ENCODE results near the gene SEC16A. TPM values are rescaled to one million over a fixed set of nuclear protein-coding genes. Genes with fewer than 3 reads are reported as not detected.

The SEC16A gene
- total RNA-seq, 1 donor from 2014 or later, result 78.8 TPM

DNA sequence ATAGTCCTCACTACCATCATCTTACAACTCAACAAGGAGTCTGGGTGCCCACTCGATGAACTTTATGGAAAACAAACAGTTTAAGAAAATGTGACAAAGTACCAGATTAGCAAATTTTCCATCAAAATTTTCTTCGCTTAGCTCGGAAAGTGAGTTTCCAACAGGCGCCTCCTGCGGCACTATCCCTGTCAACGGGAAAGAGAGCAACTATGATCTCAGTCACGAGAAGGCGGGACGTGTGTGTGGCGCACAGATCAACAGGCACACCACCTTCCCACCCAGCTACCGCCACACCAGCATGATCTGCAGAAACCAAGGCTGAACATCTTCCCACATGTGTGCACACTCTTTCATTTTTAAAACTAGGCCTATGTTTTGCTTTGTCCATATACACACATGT is 29.5 kb downstream of the SEC16A start:
- Mint-ChIP-seq H3K27me3 (no peaks in the 10 kb centered on the region), H3K4me1 (no peaks in the 10 kb centered on the region), H3K27ac (no peak overlapping the region), H3K36me3 (ENCODE audit: low read depth) (peaks cover 83% of the 10 kb centered on the region), H3K9me3 (no peaks in the 10 kb centered on the region), H3K4me3 (no peak overlapping the region)
- ChIA-PET POLR2A (interaction anchor here (0.6 kb wide), 1 partner anchor 163 kb away, joined by 3 read pairs; no protein-coding TSS in a partner anchor), CTCF (no interaction called here)
- no peak for ATAC-seq (ENCODE audit: low read depth)
- no peak for TF ChIP-seq CTCF (IDR thresholded peaks at IDR 0.05)
- DNase-seq, result no peak
- intact Hi-C loops (cut with micrococcal nuclease), result no loop called here

GRCh38 chr9:136451221-136451877 is 31.5 kb downstream of the SEC16A start:
- ATAC-seq (ENCODE audit: low read depth), result no peak
- peaks cover 6% of the 10 kb centered on the region for H3K4me1 Mint-ChIP-seq
- intact Hi-C loops (cut with micrococcal nuclease), result no loop called here
- no peak for DNase-seq
- H3K36me3 Mint-ChIP-seq (ENCODE audit: low read depth), result peaks cover 84% of the 10 kb centered on the region
- no peaks in the 10 kb centered on the region for H3K9me3 Mint-ChIP-seq
- CTCF ChIA-PET, result no interaction called here
- H3K4me3 Mint-ChIP-seq, result no peak overlapping the region
- no peak for TF ChIP-seq CTCF (IDR thresholded peaks at IDR 0.05)
- POLR2A ChIA-PET, result no interaction called here
- no peaks in the 10 kb centered on the region for H3K27me3 Mint-ChIP-seq
- H3K27ac Mint-ChIP-seq, result no peak overlapping the region

DNA sequence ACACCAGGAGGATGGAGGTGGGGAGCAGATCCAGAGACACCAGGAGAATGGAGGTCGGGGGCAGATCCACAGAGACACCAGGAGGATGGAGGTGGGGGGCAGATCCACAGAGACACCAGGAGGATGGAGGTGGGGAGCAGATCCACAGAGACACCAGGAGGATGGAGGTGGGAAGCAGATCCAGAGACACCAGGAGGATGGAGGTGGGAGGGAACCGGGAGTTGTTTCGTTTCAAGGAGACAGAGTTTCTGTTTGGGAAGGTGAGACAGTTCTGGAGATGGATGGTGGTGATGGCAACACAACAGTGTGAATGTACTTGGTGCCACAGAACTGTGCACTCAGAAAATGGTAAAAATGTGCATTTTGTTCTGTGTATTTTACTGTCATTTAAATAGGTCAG is 34.2 kb downstream of the SEC16A start:
- intact Hi-C loops (cut with micrococcal nuclease), result no loop called here
- ChIA-PET CTCF (no interaction called here), POLR2A (no interaction called here)
- Mint-ChIP-seq H3K9me3 (no peaks in the 10 kb centered on the region), H3K27ac (no peak overlapping the region), H3K36me3 (ENCODE audit: low read depth) (peaks cover 82% of the 10 kb centered on the region), H3K4me1 (peaks cover 6% of the 10 kb centered on the region), H3K4me3 (no peak overlapping the region), H3K27me3 (no peaks in the 10 kb centered on the region)
- no peak for DNase-seq
- no peak for ATAC-seq (ENCODE audit: low read depth)
- TF ChIP-seq CTCF (IDR thresholded peaks at IDR 0.05), result no peak

- Mint-ChIP-seq H3K27me3 (no peaks in the 10 kb centered on the region), H3K4me1 (peaks cover 6% of the 10 kb centered on the region), H3K27ac (no peak overlapping the region), H3K4me3 (no peak overlapping the region), H3K36me3 (ENCODE audit: low read depth) (peaks cover 84% of the 10 kb centered on the region), H3K9me3 (no peaks in the 10 kb centered on the region)
- CTCF ChIA-PET, result no interaction called here
- TF ChIP-seq CTCF (IDR thresholded peaks at IDR 0.05), result no peak
- POLR2A ChIA-PET, result interaction anchor here (0.5 kb wide), 1 partner anchor 29 kb away, joined by 4 read pairs; no protein-coding TSS in a partner anchor
- intact Hi-C loops (cut with micrococcal nuclease), result no loop called here
- ATAC-seq (ENCODE audit: low read depth) (no peak), DNase-seq (no peak)
These were observed 35.6 kb downstream of the SEC16A start for GRCh38 chr9:136447173-136447778.

DNA sequence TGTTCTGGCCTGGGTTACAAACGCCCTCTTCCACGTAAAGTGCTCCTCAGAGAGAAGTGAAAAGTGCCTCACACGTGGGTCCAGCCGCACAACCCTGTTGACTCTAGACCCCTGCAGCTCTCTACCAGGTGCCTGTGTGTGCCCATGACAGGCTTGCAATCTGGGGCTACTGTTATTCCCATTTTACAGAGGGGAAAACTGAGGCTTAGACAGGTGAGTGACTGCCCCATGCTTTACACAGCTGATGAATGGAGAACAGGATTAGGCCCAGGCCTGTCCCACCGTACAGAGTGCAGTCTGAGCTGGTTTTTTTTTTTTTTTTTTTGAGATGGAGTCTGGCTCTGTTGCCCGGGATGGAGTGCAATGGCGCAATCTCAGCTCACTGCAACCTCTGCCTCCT is 37.0 kb downstream of the SEC16A start:
- Mint-ChIP-seq H3K27ac (no peak overlapping the region), H3K36me3 (ENCODE audit: low read depth) (peaks cover 82% of the 10 kb centered on the region)

More for the DNA sequence above, 37.0 kb downstream of the SEC16A start:
- DNase-seq, result no peak
- TF ChIP-seq CTCF (IDR thresholded peaks at IDR 0.05), result no peak
- Mint-ChIP-seq H3K27me3 (no peaks in the 10 kb centered on the region), H3K9me3 (no peaks in the 10 kb centered on the region), H3K4me3 (no peak overlapping the region), H3K4me1 (peaks cover 6% of the 10 kb centered on the region)
- ATAC-seq (ENCODE audit: low read depth), result no peak
- ChIA-PET CTCF (no interaction called here), POLR2A (interaction anchor here (0.7 kb wide), 3 partner anchors 40 to 400 kb away, joined by 4 to 7 read pairs (median 6); no protein-coding TSS in a partner anchor)
- intact Hi-C loops (cut with micrococcal nuclease), result no loop called here

Measured in activated B cell treated with CpG ODN at 0.5 μM for 24 hours (primary cell).